HepG2 (cell line): ENCODE results near the gene ZMIZ1. TPM values are rescaled to one million over a fixed set of nuclear protein-coding genes. Genes with fewer than 3 reads are reported as not detected.
A peak's percentile ranks its signal among the peaks of the same experiment; 100 is the strongest.

Experiments
- ATF7-NPFF ChIP-seq: sonication (generic); formaldehyde crosslinking; IDR thresholded peaks from 2 replicates; pipeline ENCODE4 v1.8.1; 2023; ENCODE audit warnings: mild to moderate bottlenecking, low read depth, missing genetic modification reagents, moderate library complexity
- CHCHD3 ChIP-seq: sonication (generic); formaldehyde crosslinking; IDR thresholded peaks from 2 replicates; pipeline ENCODE4 v1.8.0; 2022; ENCODE audit warnings: mild to moderate bottlenecking, missing genetic modification reagents, moderate library complexity
- HNRNPLL ChIP-seq: fragments of 200-400 bp; formaldehyde crosslinking; IDR thresholded peaks from 2 replicates; pipeline ENCODE4 v1.6.1; 2017; ENCODE audit warnings: mild to moderate bottlenecking, low read depth, low read length; ENCODE audit not compliant: poor library complexity, severe bottlenecking
- MEF2D ChIP-seq: sonication (generic); formaldehyde crosslinking; IDR thresholded peaks from 2 replicates; pipeline ENCODE4 v1.5.1; 2020; ENCODE audit warnings: mild to moderate bottlenecking, missing genetic modification reagents
- MTF2 ChIP-seq: sonication (generic); formaldehyde crosslinking; IDR thresholded peaks from 2 replicates; pipeline ENCODE4 v1.5.0; 2020; ENCODE audit warnings: missing genetic modification reagents, borderline replicate concordance
- MYC ChIP-seq: sonication (generic); formaldehyde crosslinking; IDR thresholded peaks from 2 replicates; pipeline ENCODE4 v1.9.0; 2021; ENCODE audit warnings: missing genetic modification reagents, borderline replicate concordance
- NFRKB ChIP-seq: fragments of 450-650 bp; IDR thresholded peaks from 2 replicates; pipeline ENCODE4 v1.6.1; 2017
- RBM22 ChIP-seq: fragments of 200-400 bp; formaldehyde crosslinking; optimal IDR thresholded peaks from 2 replicates; pipeline ENCODE3; 2017; ENCODE audit warnings: mild to moderate bottlenecking, low read length, moderate library complexity
- SAP130 ChIP-seq: IDR thresholded peaks from 2 replicates; pipeline ENCODE4 v1.6.1; 2016; ENCODE audit warnings: low read depth
- SIN3B ChIP-seq: fragments of 150-350 bp; IDR thresholded peaks from 2 replicates; pipeline ENCODE4 v1.6.1; 2014; ENCODE audit warnings: low read length
- SMAD3 ChIP-seq: sonication (generic); formaldehyde crosslinking; IDR thresholded peaks from 2 replicates; pipeline ENCODE4 v1.4.0; 2020; ENCODE audit warnings: missing genetic modification reagents
- SNRNP70 ChIP-seq: fragments of 200-400 bp; formaldehyde crosslinking; IDR thresholded peaks from 2 replicates; pipeline ENCODE4 v1.6.1; 2017; ENCODE audit warnings: mild to moderate bottlenecking, low read depth, low read length, moderate library complexity
- TEAD3 ChIP-seq: optimal IDR thresholded peaks from 2 replicates; pipeline ENCODE3; 2016; ENCODE audit warnings: borderline replicate concordance
- XBP1 ChIP-seq: sonication (generic); formaldehyde crosslinking; IDR thresholded peaks from 2 replicates; pipeline ENCODE4 v1.5.0; 2020; ENCODE audit warnings: missing genetic modification reagents
- ZIK1 ChIP-seq: sonication (generic); formaldehyde crosslinking; IDR thresholded peaks from 2 replicates; pipeline ENCODE4 v1.5.0; 2020; ENCODE audit warnings: mild to moderate bottlenecking, low read depth, missing genetic modification reagents, borderline replicate concordance
- ZKSCAN8 ChIP-seq: IDR thresholded peaks from 2 replicates; pipeline ENCODE4 v1.6.1; 2016; ENCODE audit warnings: borderline replicate concordance, missing genetic modification reagents, missing compliant biosample characterization
- ZNF205 ChIP-seq: IDR thresholded peaks from 2 replicates; pipeline ENCODE4 v1.6.1; 2018; ENCODE audit warnings: missing biosample characterization, missing genetic modification reagents
- ZNF24 ChIP-seq: fragments of 450-650 bp; IDR thresholded peaks from 2 replicates; pipeline ENCODE4 v1.6.1; 2017; ENCODE audit warnings: antibody characterized with exemption, mild to moderate bottlenecking
- ZNF430 ChIP-seq: sonication (generic); formaldehyde crosslinking; IDR thresholded peaks from 2 replicates; pipeline ENCODE4 v1.9.0; 2021; ENCODE audit warnings: mild to moderate bottlenecking, missing genetic modification reagents
- ZNF556 ChIP-seq: sonication (generic); formaldehyde crosslinking; IDR thresholded peaks from 2 replicates; pipeline ENCODE4 v1.4.0; 2020; ENCODE audit warnings: mild to moderate bottlenecking, missing genetic modification reagents, borderline replicate concordance
- ZNF567 ChIP-seq: sonication (generic); formaldehyde crosslinking; IDR thresholded peaks from 2 replicates; pipeline ENCODE4 v1.8.1; 2023; ENCODE audit warnings: mild to moderate bottlenecking, missing genetic modification reagents, borderline replicate concordance
- ZZZ3 ChIP-seq: sonication (generic); formaldehyde crosslinking; IDR thresholded peaks from 2 replicates; pipeline ENCODE4 v1.4.0; 2020; ENCODE audit warnings: missing genetic modification reagents, mild to moderate bottlenecking, borderline replicate concordance
- polyA plus RNA-seq, 8 experiments: library from polyadenylated mRNA; depleted of rRNA in 3 of 8; stranded (reverse) in 7 of 8; unstranded in 1 of 8; fragments of >200 nt; fragmentation: Illumina TruSeq in 4 of 8; extraction: Trizol in 4 of 8; gene quantifications; 2 replicates each; pipeline versions ENCODE4 v1.2.1 to v1.2.3, GENCODE V29; 2011 to 2016; ENCODE audit warnings: low read depth in 4 of 8, missing spikeins in 1 of 8, mixed read lengths in 1 of 8; ENCODE audit not compliant: insufficient read depth in 1 of 8
- total RNA-seq, 5 experiments: library from RNA; depleted of rRNA; stranded (reverse); fragments of >200 nt; fragmentation: Illumina TruSeq; extraction: Trizol; gene quantifications; 2 replicates each; pipeline ENCODE4 v1.2.3, GENCODE V29; 2016; ENCODE audit warnings: low read depth in 1 of 5
- TF ChIP-seq, protein P1 (sequence below): sonication (generic); formaldehyde crosslinking; conservative IDR thresholded peaks from 2 replicates; pipeline ENCODE4 v1.4.0; 2020; ENCODE audit warnings: missing genetic modification reagents
- TF ChIP-seq, protein P2 (sequence below): sonication (generic); formaldehyde crosslinking; IDR thresholded peaks from 2 replicates; pipeline ENCODE4 v1.4.0; 2020; ENCODE audit warnings: missing genetic modification reagents
- TF ChIP-seq, protein P3 (sequence below): sonication (generic); formaldehyde crosslinking; IDR thresholded peaks from 2 replicates; pipeline ENCODE4 v1.4.0; 2020; ENCODE audit warnings: missing genetic modification reagents, mild to moderate bottlenecking, borderline replicate concordance

The ZMIZ1 gene
- total and polyA plus RNA-seq, 2 of the 13 experiments (the other 11 are each of a cell fraction or from before 2014, with no cell fraction given), result 5.3 to 10.2 TPM

DNA sequence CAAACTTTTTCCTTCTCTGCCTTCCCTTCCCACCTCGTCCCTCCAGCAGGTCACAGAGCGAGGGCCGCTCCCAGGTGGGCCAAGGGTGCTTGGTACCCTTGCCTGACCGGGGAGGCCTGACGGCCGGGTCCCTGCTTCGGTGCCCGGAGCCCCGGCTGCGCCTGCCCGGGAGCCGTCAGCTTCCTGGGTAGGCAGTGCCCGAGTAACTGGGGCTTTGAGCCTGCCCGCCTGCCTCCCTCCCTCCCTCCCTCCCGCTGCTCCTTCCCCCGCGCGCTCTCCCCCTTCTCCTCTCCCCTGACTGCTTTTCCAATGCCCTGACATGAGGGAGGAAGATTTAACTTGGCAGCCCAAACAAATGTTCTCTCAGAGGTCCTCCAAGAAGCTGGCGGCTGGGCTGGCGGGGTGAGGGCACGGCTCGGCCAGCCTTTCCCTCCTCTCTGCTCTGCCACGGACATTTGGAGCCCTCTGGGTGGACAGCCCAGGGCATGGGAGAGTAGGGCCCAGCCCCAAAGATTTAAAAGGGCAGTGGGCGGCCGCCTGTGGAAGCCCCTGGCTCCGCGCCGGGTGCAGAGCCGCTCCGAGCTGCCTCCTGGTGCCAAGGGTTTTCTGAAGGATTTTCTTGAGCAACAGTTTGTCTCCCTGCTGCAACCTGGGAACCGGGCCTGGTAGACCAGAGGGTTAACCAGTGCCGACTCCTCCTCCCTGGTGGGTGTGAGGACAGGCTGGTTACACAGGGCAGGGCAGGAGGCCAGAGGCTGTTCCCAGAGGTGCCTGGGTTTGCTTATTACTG is 2.0 kb downstream of the ZMIZ1 start (continued):
- TF ChIP-seq XBP1 (CRISPR knock-in tag) (no peak), SNRNP70 (no peak), RBM22 (no peak), ZKSCAN8 (no peak), SMAD3 (CRISPR knock-in tag) (no peak), SIN3B (no peak), ATF7-NPFF (CRISPR knock-in tag) (no peak), CHCHD3 (CRISPR knock-in tag) (no peak), ZNF205 (CRISPR knock-in tag) (0 out of 2 replicates have a peak, but pooled peaks have one; percentile 19), SAP130 (CRISPR knock-in tag) (peak; percentile 86), NFRKB (no peak), HNRNPLL (peak; percentile 14), ZNF567 (CRISPR knock-in tag) (no peak), ZIK1 (CRISPR knock-in tag) (no peak), MEF2D (CRISPR knock-in tag) (0 out of 2 replicates have a peak, but pooled peaks have one; percentile 56), MTF2 (peak; percentile 86; the same call in 1 of the 2 replicates), ZNF430 (no peak), TEAD3 (CRISPR knock-in tag) (no peak), MYC (no peak; the same call in 1 of the 2 replicates), ZZZ3 (CRISPR knock-in tag) (no peak), ZNF556 (CRISPR knock-in tag) (no peak), ZNF24 (no peak)
- TF ChIP-seq, protein P1, sequence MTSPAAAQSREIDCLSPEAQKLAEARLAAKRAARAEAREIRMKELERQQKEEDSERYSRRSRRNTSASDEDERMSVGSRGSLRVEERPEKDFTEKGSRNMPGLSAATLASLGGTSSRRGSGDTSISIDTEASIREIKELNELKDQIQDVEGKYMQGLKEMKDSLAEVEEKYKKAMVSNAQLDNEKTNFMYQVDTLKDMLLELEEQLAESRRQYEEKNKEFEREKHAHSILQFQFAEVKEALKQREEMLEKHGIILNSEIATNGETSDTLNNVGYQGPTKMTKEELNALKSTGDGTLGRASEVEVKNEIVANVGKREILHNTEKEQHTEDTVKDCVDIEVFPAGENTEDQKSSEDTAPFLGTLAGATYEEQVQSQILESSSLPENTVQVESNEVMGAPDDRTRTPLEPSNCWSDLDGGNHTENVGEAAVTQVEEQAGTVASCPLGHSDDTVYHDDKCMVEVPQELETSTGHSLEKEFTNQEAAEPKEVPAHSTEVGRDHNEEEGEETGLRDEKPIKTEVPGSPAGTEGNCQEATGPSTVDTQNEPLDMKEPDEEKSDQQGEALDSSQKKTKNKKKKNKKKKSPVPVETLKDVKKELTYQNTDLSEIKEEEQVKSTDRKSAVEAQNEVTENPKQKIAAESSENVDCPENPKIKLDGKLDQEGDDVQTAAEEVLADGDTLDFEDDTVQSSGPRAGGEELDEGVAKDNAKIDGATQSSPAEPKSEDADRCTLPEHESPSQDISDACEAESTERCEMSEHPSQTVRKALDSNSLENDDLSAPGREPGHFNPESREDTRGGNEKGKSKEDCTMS (CRISPR knock-in tag), result no peak
- TF ChIP-seq, protein P2, sequence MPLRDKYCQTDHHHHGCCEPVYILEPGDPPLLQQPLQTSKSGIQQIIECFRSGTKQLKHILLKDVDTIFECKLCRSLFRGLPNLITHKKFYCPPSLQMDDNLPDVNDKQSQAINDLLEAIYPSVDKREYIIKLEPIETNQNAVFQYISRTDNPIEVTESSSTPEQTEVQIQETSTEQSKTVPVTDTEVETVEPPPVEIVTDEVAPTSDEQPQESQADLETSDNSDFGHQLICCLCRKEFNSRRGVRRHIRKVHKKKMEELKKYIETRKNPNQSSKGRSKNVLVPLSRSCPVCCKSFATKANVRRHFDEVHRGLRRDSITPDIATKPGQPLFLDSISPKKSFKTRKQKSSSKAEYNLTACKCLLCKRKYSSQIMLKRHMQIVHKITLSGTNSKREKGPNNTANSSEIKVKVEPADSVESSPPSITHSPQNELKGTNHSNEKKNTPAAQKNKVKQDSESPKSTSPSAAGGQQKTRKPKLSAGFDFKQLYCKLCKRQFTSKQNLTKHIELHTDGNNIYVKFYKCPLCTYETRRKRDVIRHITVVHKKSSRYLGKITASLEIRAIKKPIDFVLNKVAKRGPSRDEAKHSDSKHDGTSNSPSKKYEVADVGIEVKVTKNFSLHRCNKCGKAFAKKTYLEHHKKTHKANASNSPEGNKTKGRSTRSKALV, result peak; percentile 16
- TF ChIP-seq, protein P3, sequence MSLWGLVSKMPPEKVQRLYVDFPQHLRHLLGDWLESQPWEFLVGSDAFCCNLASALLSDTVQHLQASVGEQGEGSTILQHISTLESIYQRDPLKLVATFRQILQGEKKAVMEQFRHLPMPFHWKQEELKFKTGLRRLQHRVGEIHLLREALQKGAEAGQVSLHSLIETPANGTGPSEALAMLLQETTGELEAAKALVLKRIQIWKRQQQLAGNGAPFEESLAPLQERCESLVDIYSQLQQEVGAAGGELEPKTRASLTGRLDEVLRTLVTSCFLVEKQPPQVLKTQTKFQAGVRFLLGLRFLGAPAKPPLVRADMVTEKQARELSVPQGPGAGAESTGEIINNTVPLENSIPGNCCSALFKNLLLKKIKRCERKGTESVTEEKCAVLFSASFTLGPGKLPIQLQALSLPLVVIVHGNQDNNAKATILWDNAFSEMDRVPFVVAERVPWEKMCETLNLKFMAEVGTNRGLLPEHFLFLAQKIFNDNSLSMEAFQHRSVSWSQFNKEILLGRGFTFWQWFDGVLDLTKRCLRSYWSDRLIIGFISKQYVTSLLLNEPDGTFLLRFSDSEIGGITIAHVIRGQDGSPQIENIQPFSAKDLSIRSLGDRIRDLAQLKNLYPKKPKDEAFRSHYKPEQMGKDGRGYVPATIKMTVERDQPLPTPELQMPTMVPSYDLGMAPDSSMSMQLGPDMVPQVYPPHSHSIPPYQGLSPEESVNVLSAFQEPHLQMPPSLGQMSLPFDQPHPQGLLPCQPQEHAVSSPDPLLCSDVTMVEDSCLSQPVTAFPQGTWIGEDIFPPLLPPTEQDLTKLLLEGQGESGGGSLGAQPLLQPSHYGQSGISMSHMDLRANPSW (CRISPR knock-in tag), result no peak
